ENCODE measurements around the gene HOXB1.

HOXB1 gene

GRCh38 chr17:48565022-48565554, 34.3 kb upstream of the HOXB1 start:
- no peak overlapping the region for H3K27ac ChIP-seq
- peaks cover 95% of the 10 kb centered on the region for H3K27me3 ChIP-seq (replicated peaks)
- peak overlapping the region; percentile 50 for H3K4me3 ChIP-seq (ENCODE audit: low read depth, low read length)
- TF ChIP-seq, protein P1, sequence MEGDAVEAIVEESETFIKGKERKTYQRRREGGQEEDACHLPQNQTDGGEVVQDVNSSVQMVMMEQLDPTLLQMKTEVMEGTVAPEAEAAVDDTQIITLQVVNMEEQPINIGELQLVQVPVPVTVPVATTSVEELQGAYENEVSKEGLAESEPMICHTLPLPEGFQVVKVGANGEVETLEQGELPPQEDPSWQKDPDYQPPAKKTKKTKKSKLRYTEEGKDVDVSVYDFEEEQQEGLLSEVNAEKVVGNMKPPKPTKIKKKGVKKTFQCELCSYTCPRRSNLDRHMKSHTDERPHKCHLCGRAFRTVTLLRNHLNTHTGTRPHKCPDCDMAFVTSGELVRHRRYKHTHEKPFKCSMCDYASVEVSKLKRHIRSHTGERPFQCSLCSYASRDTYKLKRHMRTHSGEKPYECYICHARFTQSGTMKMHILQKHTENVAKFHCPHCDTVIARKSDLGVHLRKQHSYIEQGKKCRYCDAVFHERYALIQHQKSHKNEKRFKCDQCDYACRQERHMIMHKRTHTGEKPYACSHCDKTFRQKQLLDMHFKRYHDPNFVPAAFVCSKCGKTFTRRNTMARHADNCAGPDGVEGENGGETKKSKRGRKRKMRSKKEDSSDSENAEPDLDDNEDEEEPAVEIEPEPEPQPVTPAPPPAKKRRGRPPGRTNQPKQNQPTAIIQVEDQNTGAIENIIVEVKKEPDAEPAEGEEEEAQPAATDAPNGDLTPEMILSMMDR (IDR thresholded peaks at IDR 0.05; ENCODE audit: low read depth, low read length, missing control alignments): no peak
- in situ Hi-C loops (cut with HindIII; ENCODE audit: low pct_ligation_motif_present, low sequenced_read_pairs): no loop called here
- no peaks in the 10 kb centered on the region for H3K36me3 ChIP-seq (replicated peaks)
- no peak for DNase-seq

- Histone ChIP-seq H3K36me3 (replicated peaks) (no peaks in the 10 kb centered on the region), H3K4me3 (ENCODE audit: low read depth, low read length) (peak overlapping the region; percentile 50), H3K27ac (no peak overlapping the region), H3K27me3 (replicated peaks) (peaks cover 95% of the 10 kb centered on the region)
- TF ChIP-seq, protein P1 (IDR thresholded peaks at IDR 0.05; ENCODE audit: low read depth, low read length, missing control alignments): no peak
- in situ Hi-C loops (cut with HindIII; ENCODE audit: low pct_ligation_motif_present, low sequenced_read_pairs): no loop called here
- no peak for DNase-seq
These were observed 33.6 kb upstream of the HOXB1 start for GRCh38 chr17:48564188-48565021.

DNA sequence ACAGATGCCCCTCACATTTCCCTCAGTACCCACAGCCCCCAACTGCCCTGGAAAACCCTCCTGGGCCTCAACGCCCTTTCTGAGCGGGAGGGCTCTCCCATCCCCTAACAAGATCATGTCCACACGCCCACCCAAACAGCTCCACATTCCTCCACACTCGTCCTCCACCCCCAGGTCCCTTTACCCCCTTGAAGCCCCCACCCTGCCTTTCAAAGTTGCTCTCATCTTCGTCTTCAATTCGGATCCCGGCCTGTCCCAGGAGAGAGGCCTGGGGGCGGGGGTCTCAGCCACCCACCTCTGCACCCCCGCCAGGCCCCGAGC, 33.0 kb upstream of the HOXB1 start:
- H3K27me3 ChIP-seq (replicated peaks): peaks cover 97% of the 10 kb centered on the region
- TF ChIP-seq, protein P1 (IDR thresholded peaks at IDR 0.05; ENCODE audit: low read depth, low read length, missing control alignments): no peak
- H3K27ac ChIP-seq: no peak overlapping the region
- in situ Hi-C loops (cut with HindIII; ENCODE audit: low pct_ligation_motif_present, low sequenced_read_pairs): no loop called here
- no peaks in the 10 kb centered on the region for H3K36me3 ChIP-seq (replicated peaks)
- no peak for DNase-seq
- peak overlapping the region; percentile 43 for H3K4me3 ChIP-seq (ENCODE audit: low read depth, low read length)

- no peak overlapping the region for H3K27ac ChIP-seq
- H3K27me3 ChIP-seq (replicated peaks): peaks cover 97% of the 10 kb centered on the region
- no peaks in the 10 kb centered on the region for H3K36me3 ChIP-seq (replicated peaks)
- DNase-seq: no peak
- in situ Hi-C loops (cut with HindIII; ENCODE audit: low pct_ligation_motif_present, low sequenced_read_pairs): no loop called here
- H3K4me3 ChIP-seq (ENCODE audit: low read depth, low read length): peak overlapping the region; percentile 43
- TF ChIP-seq, protein P1 (IDR thresholded peaks at IDR 0.05; ENCODE audit: low read depth, low read length, missing control alignments): no peak
These were observed 32.6 kb upstream of the HOXB1 start for GRCh38 chr17:48563385-48563838.

DNA sequence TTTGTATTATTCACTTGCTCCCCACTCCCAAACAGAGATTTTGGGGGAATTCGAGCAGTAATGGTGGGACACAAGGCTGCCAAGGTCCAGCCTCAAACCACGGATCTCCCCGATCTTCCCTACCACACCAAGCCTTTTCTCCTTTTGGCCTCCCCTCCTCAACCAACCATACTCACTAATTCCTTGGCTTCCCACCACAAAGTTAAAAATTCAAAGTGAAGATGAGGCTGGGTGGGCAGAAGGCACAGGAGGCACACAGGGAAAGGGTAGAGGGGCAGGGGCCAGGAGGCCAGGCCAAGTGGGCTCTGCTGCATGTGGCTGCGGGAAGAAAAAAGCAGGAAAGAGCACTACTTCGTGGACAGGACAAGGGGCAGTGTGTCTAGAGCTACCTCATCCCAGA, 32.1 kb upstream of the HOXB1 start:
- Histone ChIP-seq H3K27ac (no peak overlapping the region), H3K27me3 (replicated peaks) (peaks cover 97% of the 10 kb centered on the region), H3K4me3 (ENCODE audit: low read depth, low read length) (peak overlapping the region; percentile 43), H3K36me3 (replicated peaks) (no peaks in the 10 kb centered on the region)
- TF ChIP-seq, protein P1 (IDR thresholded peaks at IDR 0.05; ENCODE audit: low read depth, low read length, missing control alignments): no peak
- DNase-seq: no peak
- in situ Hi-C loops (cut with HindIII; ENCODE audit: low pct_ligation_motif_present, low sequenced_read_pairs): no loop called here

Data from brain microvascular endothelial cell (primary cell).